Hepatocyte (in vitro differentiated cells): Measurements from ENCODE around the gene PCDHB10.

ENCODE experiments used
- EZH2 ChIP-seq: fragments of 200-600 bp; sonication (generic); IDR thresholded peaks from 2 replicates; pipeline ENCODE4 v1.6.1; 2016; ENCODE audit warnings: antibody characterized with exemption, mild to moderate bottlenecking, borderline replicate concordance
- TF ChIP-seq, protein P1 (sequence below): fragments of 200-600 bp; sonication (generic); IDR thresholded peaks from 2 replicates; pipeline ENCODE4 v1.5.1; 2016; ENCODE audit warnings: antibody characterized with exemption, mild to moderate bottlenecking; ENCODE audit not compliant: poor library complexity

DNA sequence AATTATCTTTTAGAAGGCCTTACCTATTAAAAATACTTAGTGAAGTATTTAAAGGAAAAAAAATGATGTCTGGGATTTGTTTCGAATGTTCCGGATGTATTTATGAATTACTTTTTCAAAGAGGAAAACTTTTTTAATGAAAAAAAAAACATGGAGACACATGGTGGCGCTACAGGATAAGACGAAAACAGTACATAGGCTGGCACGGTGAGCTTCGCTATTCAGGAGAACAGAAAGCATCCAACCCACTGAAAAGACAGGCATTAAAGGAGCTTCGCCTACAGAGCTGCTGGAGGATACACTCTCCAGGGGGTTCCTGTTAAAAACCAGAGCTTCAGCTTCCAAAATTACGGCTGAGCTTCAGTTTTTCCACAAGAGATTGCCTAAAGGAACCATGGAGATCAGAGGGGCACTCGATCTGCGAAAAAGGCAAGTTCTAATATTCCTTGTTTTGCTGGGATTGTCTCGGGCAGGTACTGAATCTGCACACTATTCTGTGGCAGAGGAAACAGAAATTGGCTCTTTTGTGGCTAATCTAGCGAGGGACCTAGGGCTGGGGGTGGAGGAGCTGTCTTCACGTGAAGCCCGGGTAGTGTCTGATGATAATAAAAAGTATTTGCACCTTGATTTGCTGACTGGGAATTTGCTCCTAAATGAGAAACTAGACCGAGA is 31.1 kb downstream of the PCDHB10 start, which contains the start of gene PCDHB14:
- TF ChIP-seq, protein P1, sequence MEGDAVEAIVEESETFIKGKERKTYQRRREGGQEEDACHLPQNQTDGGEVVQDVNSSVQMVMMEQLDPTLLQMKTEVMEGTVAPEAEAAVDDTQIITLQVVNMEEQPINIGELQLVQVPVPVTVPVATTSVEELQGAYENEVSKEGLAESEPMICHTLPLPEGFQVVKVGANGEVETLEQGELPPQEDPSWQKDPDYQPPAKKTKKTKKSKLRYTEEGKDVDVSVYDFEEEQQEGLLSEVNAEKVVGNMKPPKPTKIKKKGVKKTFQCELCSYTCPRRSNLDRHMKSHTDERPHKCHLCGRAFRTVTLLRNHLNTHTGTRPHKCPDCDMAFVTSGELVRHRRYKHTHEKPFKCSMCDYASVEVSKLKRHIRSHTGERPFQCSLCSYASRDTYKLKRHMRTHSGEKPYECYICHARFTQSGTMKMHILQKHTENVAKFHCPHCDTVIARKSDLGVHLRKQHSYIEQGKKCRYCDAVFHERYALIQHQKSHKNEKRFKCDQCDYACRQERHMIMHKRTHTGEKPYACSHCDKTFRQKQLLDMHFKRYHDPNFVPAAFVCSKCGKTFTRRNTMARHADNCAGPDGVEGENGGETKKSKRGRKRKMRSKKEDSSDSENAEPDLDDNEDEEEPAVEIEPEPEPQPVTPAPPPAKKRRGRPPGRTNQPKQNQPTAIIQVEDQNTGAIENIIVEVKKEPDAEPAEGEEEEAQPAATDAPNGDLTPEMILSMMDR = no peak
- TF ChIP-seq EZH2 = no peak
